Ovary (tissue), 3 donors: Measurements from ENCODE around the gene HTR3B.

Source experiments
- CTCF ChIP-seq, 3 donors: fragments of 450-650 bp in 2 of 3; fragments of 200-600 bp in 1 of 3; IDR thresholded peaks; one replicate each; pipeline versions ENCODE4 v1.5.1 to v1.8.0; 2016 to 2022; ENCODE audit warnings: antibody characterized with exemption in 3 of 3, mild to moderate bottlenecking in 1 of 3
- EP300 ChIP-seq: sonication (generic); formaldehyde crosslinking; IDR thresholded peaks from one replicate; pipeline ENCODE4 v1.6.1; 2017; ENCODE audit warnings: antibody characterized with exemption
- POLR2A ChIP-seq: fragments of 450-650 bp; IDR thresholded peaks from one replicate; pipeline ENCODE4 v1.6.1; 2017; ENCODE audit warnings: antibody characterized with exemption, mild to moderate bottlenecking, moderate library complexity
- donor health status: DM: no; HTN: no; CAD: no.

DNA sequence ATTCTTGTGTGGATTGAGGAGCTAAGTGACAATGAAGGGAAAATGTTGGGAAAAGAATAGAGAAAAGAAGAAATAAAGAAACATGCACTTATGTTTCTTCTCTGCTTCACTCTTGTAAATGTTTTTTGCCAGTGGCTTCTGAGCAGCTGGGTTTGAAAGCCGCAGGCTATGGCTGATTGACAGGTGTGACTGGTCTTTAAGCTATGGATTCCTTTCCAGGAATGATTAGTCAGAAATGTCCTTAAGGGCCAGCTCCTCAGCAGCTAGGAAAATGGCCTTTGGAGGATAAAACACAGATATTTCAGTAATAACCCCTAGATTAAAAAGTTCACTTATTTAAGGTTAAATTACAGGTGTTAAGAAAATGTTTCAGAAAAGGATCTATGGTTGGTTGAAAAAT is 22.7 kb upstream of the HTR3B start:
- TF ChIP-seq CTCF (IDR thresholded peaks at IDR 0.05) (no peak), POLR2A (no peak), EP300 (no peak)
